KMS-11 (cell line): ENCODE data around the gene PIGU.

Experiments
- H2AFZ ChIP-seq: fragments of 200-600 bp; sonication (generic); 2 replicates; pipeline ENCODE4 v1.6.1; 2016; ENCODE audit warnings: antibody characterized with exemption, mixed run types, low read depth
- H3K27ac ChIP-seq: fragments of 200-600 bp; sonication (generic); 2 replicates; pipeline ENCODE4 v1.6.1; 2016; ENCODE audit warnings: mild to moderate bottlenecking, mixed run types
- H3K27me3 ChIP-seq: fragments of 200-600 bp; sonication (generic); 2 replicates; pipeline ENCODE4 v1.6.1; 2017; ENCODE audit warnings: mild to moderate bottlenecking, low read depth, mixed run types, moderate library complexity; ENCODE audit not compliant: insufficient read depth
- H3K36me3 ChIP-seq: fragments of 200-600 bp; sonication (generic); 2 replicates; pipeline ENCODE4 v1.6.1; 2017; ENCODE audit warnings: mild to moderate bottlenecking, mixed run types; ENCODE audit not compliant: insufficient read depth
- H3K4me1 ChIP-seq: fragments of 200-600 bp; sonication (generic); 2 replicates; pipeline ENCODE4 v1.6.1; 2016; ENCODE audit warnings: mild to moderate bottlenecking, low read depth, mixed run types; ENCODE audit not compliant: poor library complexity, severe bottlenecking
- H3K4me2 ChIP-seq: fragments of 200-600 bp; sonication (generic); 2 replicates; pipeline ENCODE4 v1.7.0; 2016; ENCODE audit warnings: mild to moderate bottlenecking, mixed run types
- H3K4me3 ChIP-seq: fragments of 200-600 bp; sonication (generic); IDR thresholded peaks from 2 replicates; pipeline ENCODE4 v1.6.1; 2017; ENCODE audit warnings: low read depth, low read length, mixed read lengths; ENCODE audit not compliant: insufficient read depth
- H3K79me2 ChIP-seq: fragments of 200-600 bp; sonication (generic); 2 replicates; pipeline ENCODE4 v1.6.1; 2016; ENCODE audit warnings: low read depth, mixed run types; ENCODE audit not compliant: insufficient read depth
- H3K9ac ChIP-seq: fragments of 200-600 bp; sonication (generic); 2 replicates; pipeline ENCODE4 v1.6.1; 2016; ENCODE audit warnings: mild to moderate bottlenecking, mixed run types
- H4K20me1 ChIP-seq: fragments of 200-600 bp; sonication (generic); 2 replicates; pipeline ENCODE4 v1.6.1; 2016; ENCODE audit warnings: mild to moderate bottlenecking, mixed run types; ENCODE audit not compliant: insufficient read depth
- TF ChIP-seq, protein P1 (sequence below): fragments of 200-600 bp; sonication (generic); conservative IDR thresholded peaks from 2 replicates; pipeline ENCODE4 v1.6.1; 2017; ENCODE audit warnings: low read depth, mild to moderate bottlenecking, antibody characterized with exemption, low read length, moderate library complexity, mixed read lengths

The PIGU gene

DNA sequence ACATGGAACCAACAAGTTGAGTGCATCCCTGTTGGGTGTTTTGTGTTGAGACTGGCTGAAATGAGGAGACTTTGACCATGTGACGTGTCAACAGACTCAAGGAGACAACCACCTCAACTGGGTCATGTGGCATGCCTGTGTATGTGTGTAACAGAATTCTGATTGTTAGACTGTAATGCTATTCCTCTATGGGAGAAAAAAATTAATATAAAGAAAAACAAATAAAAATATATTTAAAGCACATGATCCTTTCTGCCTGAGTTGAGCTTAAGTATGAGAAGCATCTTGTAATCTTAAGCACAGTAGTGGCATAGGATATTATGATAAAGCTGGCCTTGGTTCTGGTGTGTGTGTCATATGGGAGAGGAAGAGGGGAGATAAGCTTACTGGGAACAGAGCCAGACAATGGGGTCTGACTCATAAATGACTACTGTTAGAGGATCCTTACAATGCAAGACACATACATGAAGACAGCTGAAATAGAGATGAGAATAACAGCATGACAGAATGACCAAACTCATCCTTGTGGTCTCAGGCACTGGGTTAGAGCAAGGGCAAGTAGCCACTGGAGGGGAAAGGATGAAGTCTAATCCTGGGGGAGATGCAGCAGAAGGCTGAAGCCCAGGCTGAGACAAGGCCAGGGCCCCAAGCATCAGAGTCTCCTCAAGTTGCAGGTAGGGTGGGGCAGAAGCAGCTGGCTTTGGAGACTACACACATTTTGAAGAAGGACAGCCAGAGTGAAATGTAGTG, 36.5 kb upstream of the PIGU start:
- Histone ChIP-seq H3K36me3 (no peaks in the 10 kb centered on the region), H3K9ac (no peak overlapping the region), H3K27me3 (no peaks in the 10 kb centered on the region), H3K4me1 (peaks cover 22% of the 10 kb centered on the region), H3K79me2 (no peaks in the 10 kb centered on the region), H3K4me2 (no peak overlapping the region), H4K20me1 (no peaks in the 10 kb centered on the region), H3K27ac (no peak overlapping the region), H2AFZ (no peak overlapping the region), H3K4me3 (no peak overlapping the region)
- TF ChIP-seq, protein P1, sequence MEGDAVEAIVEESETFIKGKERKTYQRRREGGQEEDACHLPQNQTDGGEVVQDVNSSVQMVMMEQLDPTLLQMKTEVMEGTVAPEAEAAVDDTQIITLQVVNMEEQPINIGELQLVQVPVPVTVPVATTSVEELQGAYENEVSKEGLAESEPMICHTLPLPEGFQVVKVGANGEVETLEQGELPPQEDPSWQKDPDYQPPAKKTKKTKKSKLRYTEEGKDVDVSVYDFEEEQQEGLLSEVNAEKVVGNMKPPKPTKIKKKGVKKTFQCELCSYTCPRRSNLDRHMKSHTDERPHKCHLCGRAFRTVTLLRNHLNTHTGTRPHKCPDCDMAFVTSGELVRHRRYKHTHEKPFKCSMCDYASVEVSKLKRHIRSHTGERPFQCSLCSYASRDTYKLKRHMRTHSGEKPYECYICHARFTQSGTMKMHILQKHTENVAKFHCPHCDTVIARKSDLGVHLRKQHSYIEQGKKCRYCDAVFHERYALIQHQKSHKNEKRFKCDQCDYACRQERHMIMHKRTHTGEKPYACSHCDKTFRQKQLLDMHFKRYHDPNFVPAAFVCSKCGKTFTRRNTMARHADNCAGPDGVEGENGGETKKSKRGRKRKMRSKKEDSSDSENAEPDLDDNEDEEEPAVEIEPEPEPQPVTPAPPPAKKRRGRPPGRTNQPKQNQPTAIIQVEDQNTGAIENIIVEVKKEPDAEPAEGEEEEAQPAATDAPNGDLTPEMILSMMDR: no peak

- no peaks in the 10 kb centered on the region for H4K20me1 ChIP-seq
- H3K36me3 ChIP-seq: no peaks in the 10 kb centered on the region
- peaks cover 25% of the 10 kb centered on the region for H3K4me1 ChIP-seq
- no peak overlapping the region for H2AFZ ChIP-seq
- H3K79me2 ChIP-seq: no peaks in the 10 kb centered on the region
- no peak overlapping the region for H3K9ac ChIP-seq
- no peak overlapping the region for H3K4me2 ChIP-seq
- H3K4me3 ChIP-seq: no peak overlapping the region
- H3K27me3 ChIP-seq: no peaks in the 10 kb centered on the region
- TF ChIP-seq, protein P1: no peak
- H3K27ac ChIP-seq: no peak overlapping the region
Observed at GRCh38 chr20:34712525-34713192, 35.8 kb upstream of the PIGU start.

- no peak overlapping the region for H3K4me2 ChIP-seq
- no peak overlapping the region for H3K4me3 ChIP-seq
- no peaks in the 10 kb centered on the region for H3K79me2 ChIP-seq
- no peak overlapping the region for H3K9ac ChIP-seq
- TF ChIP-seq, protein P1: no peak
- H3K27me3 ChIP-seq: no peaks in the 10 kb centered on the region
- peaks cover 29% of the 10 kb centered on the region for H3K4me1 ChIP-seq
- no peak overlapping the region for H3K27ac ChIP-seq
- H3K36me3 ChIP-seq: no peaks in the 10 kb centered on the region
- H4K20me1 ChIP-seq: no peaks in the 10 kb centered on the region
- H2AFZ ChIP-seq: no peak overlapping the region
Observed at GRCh38 chr20:34711813-34712430, 35.0 kb upstream of the PIGU start.

DNA sequence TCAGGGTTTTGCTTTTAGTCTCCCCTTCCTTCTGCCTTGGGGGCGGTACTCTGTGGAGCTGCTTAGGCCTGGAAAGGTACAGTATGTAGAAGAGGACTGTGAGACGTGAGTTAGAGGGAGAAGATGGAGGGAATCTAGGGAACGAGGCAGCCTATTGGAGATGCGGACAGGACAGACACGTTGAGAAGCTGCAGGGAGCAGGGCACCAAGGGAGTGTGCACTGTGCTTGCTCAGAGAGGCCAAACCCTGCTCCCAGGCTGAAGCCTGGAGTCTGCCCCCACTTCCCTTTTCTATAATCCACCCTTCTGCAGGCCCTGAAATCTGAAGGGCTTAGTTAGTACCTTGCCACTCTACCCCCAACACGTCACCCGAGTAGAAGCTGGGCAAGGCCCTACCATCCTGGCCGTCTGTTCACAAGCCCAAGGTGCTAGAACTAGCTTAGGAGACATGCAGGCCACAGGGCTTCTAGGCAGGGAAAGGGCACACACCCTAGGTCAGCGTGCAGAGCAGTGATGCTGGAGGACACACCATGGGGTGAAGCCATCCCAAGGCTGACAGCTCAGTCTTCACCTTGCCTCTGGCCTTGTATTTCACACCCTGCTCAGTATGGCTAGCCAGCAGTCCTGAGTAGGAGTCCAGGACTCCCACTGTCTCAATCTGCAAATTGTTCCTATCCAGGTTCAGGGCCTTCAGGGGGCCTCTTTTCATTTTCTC, 34.1 kb upstream of the PIGU start:
- Histone ChIP-seq H3K4me3 (no peak overlapping the region), H4K20me1 (no peaks in the 10 kb centered on the region), H2AFZ (peak overlapping the region; percentile 94; the same call in 1 of the 2 replicates), H3K27ac (no peak overlapping the region), H3K27me3 (no peaks in the 10 kb centered on the region), H3K79me2 (no peaks in the 10 kb centered on the region), H3K36me3 (no peaks in the 10 kb centered on the region), H3K4me1 (peaks cover 29% of the 10 kb centered on the region), H3K4me2 (peak overlapping the region; percentile 43; the same call in 1 of the 2 replicates), H3K9ac (peak overlapping the region; percentile 82; the same call in 1 of the 2 replicates)
- TF ChIP-seq, protein P1: no peak
